Lower lobe of right lung (tissue), 2 donors: Measurements from ENCODE around the gene CRYGB. TPM values are rescaled to one million over a fixed set of nuclear protein-coding genes. Genes with fewer than 3 reads are reported as not detected.

Experiments used
- ATAC-seq, 2 donors: fragments of 200-7000 bp; cut with Tn5 transposase; one replicate each; pipeline ENCODE4 v1.9.1; 2020 to 2022; ENCODE audit warnings: mild to moderate bottlenecking in 2 of 2, moderate library complexity in 2 of 2
- DNase-seq: peaks from one replicate; pipeline ENCODE4 v3.0.0-alpha.2; 2020
- H3K27ac ChIP-seq: fragments of 200-600 bp; one replicate; pipeline ENCODE4 v1.8.0; 2022
- H3K27me3 ChIP-seq: fragments of 200-600 bp; one replicate; pipeline ENCODE4 v1.8.0; 2022; ENCODE audit warnings: low read depth
- H3K36me3 ChIP-seq: fragments of 200-600 bp; one replicate; pipeline ENCODE4 v1.8.0; 2022; ENCODE audit warnings: mild to moderate bottlenecking
- H3K4me1 ChIP-seq: fragments of 200-600 bp; one replicate; pipeline ENCODE4 v1.8.0; 2022
- H3K4me3 ChIP-seq: fragments of 200-600 bp; one replicate; pipeline ENCODE4 v1.8.0; 2022; ENCODE audit warnings: mild to moderate bottlenecking
- H3K9me3 ChIP-seq: fragments of 200-600 bp; one replicate; pipeline ENCODE4 v1.8.0; 2022
- intact Hi-C: fragments of 100-400 bp; cut with DNase I; formaldehyde crosslinking; loops from one replicate; pipeline ENCODE4 v1.11.0; 2022
- total RNA-seq: library from RNA; stranded (reverse); fragmentation: NEBNext Ultra II Directional; extraction: Animal tissue kit (Norgen Biotek cat#: 25700); gene quantifications from one replicate; pipeline ENCODE4 v1.2.1, GENCODE V29; 2021
- TF ChIP-seq, protein P1 (sequence below): fragments of 200-600 bp; IDR thresholded peaks from one replicate; pipeline ENCODE4 v1.8.0; 2022; ENCODE audit warnings: antibody characterized with exemption, mild to moderate bottlenecking
- donor health status: DM: no; HTN: yes; CAD: no; lungs with severe emphysema.

CRYGB gene
- total RNA-seq, 1 donor from 2014 or later: not detected

GRCh38 chr2:208186893-208187292, 40.9 kb upstream of the CRYGB start:
- TF ChIP-seq, protein P1, sequence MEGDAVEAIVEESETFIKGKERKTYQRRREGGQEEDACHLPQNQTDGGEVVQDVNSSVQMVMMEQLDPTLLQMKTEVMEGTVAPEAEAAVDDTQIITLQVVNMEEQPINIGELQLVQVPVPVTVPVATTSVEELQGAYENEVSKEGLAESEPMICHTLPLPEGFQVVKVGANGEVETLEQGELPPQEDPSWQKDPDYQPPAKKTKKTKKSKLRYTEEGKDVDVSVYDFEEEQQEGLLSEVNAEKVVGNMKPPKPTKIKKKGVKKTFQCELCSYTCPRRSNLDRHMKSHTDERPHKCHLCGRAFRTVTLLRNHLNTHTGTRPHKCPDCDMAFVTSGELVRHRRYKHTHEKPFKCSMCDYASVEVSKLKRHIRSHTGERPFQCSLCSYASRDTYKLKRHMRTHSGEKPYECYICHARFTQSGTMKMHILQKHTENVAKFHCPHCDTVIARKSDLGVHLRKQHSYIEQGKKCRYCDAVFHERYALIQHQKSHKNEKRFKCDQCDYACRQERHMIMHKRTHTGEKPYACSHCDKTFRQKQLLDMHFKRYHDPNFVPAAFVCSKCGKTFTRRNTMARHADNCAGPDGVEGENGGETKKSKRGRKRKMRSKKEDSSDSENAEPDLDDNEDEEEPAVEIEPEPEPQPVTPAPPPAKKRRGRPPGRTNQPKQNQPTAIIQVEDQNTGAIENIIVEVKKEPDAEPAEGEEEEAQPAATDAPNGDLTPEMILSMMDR: no peak
- H3K27me3 ChIP-seq: peaks cover 4% of the 10 kb centered on the region
- H3K4me1 ChIP-seq: no peaks in the 10 kb centered on the region
- H3K4me3 ChIP-seq: no peak overlapping the region
- ATAC-seq (no peak), DNase-seq (no peak)
- no peak overlapping the region for H3K27ac ChIP-seq
- no peaks in the 10 kb centered on the region for H3K36me3 ChIP-seq
- intact Hi-C loops: no loop called here
- no peaks in the 10 kb centered on the region for H3K9me3 ChIP-seq

DNA sequence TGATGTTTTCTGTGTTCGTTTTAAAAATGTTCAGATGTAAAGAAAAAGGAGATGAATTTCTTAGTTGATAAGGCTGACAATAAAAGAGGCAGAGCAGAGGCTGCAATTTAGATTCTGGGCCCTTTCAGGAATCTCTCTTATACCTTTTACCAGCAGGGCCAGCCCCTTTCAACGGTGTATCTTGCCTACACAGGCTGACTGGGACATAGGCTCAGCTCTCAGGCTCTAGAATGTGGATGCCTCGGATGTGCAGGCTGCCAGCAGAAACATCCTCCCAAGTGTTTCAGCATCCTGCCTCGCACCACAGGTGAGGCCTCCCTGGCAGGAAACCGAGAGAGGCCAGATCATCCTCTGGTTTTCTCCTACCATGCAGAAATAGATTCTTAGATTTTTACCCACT, 40.5 kb upstream of the CRYGB start:
- DNase-seq (no peak), ATAC-seq (no peak)
- Histone ChIP-seq H3K4me3 (no peak overlapping the region), H3K4me1 (no peaks in the 10 kb centered on the region), H3K27ac (no peak overlapping the region), H3K36me3 (no peaks in the 10 kb centered on the region), H3K9me3 (no peaks in the 10 kb centered on the region), H3K27me3 (peaks cover 4% of the 10 kb centered on the region)
- intact Hi-C loops: no loop called here
- TF ChIP-seq, protein P1: no peak

GRCh38 chr2:208183972-208184705, 38.2 kb upstream of the CRYGB start:
- Histone ChIP-seq H3K4me3 (no peak overlapping the region), H3K27me3 (peaks cover 4% of the 10 kb centered on the region), H3K9me3 (no peaks in the 10 kb centered on the region), H3K4me1 (no peaks in the 10 kb centered on the region), H3K36me3 (no peaks in the 10 kb centered on the region), H3K27ac (no peak overlapping the region)
- ATAC-seq (no peak), DNase-seq (no peak)
- intact Hi-C loops: no loop called here
- TF ChIP-seq, protein P1: no peak

- Histone ChIP-seq H3K9me3 (no peaks in the 10 kb centered on the region), H3K4me3 (no peak overlapping the region), H3K36me3 (no peaks in the 10 kb centered on the region), H3K27me3 (peaks cover 4% of the 10 kb centered on the region), H3K27ac (no peak overlapping the region), H3K4me1 (no peaks in the 10 kb centered on the region)
- ATAC-seq (peak in 1 of 2 donors; percentile 55), DNase-seq (peak; percentile 57)
- TF ChIP-seq, protein P1: no peak
- intact Hi-C loops: no loop called here
Observed at GRCh38 chr2:208183526-208183925, 37.6 kb upstream of the CRYGB start.

DNA sequence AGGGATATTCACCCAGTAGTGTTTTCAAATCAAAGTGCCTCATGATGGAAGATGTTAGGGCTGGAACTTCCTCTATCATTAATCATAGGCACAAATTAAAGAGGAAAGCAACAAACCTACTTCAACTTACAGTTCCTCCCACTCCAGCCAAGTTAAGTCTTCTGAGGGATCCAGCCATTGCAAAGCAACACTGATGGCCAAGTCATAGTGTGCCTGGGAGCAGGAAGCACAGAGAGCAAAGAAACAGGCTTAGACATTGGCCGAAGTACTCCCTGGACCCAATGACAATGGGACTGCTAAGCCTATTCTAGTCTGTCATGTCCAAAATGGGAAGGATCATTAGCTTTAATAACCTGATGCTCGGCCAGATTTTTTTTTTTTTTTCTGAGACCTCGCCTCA, 36.9 kb upstream of the CRYGB start:
- ATAC-seq: no peak
- TF ChIP-seq, protein P1: no peak
- intact Hi-C loops: no loop called here
- H3K4me1 ChIP-seq: no peaks in the 10 kb centered on the region
- H3K4me3 ChIP-seq: no peak overlapping the region
- no peaks in the 10 kb centered on the region for H3K36me3 ChIP-seq
- H3K9me3 ChIP-seq: no peaks in the 10 kb centered on the region
- peaks cover 4% of the 10 kb centered on the region for H3K27me3 ChIP-seq
- no peak for DNase-seq
- H3K27ac ChIP-seq: no peak overlapping the region
